HepG2 (cell line): ENCODE data around the gene YLPM1. TPM values are rescaled to one million over a fixed set of nuclear protein-coding genes. Genes with fewer than 3 reads are reported as not detected.

Experiments
- ASH2L ChIP-seq: fragments of 300-600, 200-600 bp; sonication (generic); IDR thresholded peaks from 2 replicates; pipeline ENCODE4 v1.7.0; 2017; ENCODE audit warnings: low read depth, mild to moderate bottlenecking, moderate library complexity, mixed read lengths, low read length; ENCODE audit not compliant: insufficient read length
- CC2D1A ChIP-seq: sonication (generic); formaldehyde crosslinking; IDR thresholded peaks from 2 replicates; pipeline ENCODE4 v1.8.1; 2023; ENCODE audit warnings: mild to moderate bottlenecking, missing genetic modification reagents
- ELF3 ChIP-seq: IDR thresholded peaks from 2 replicates; pipeline ENCODE4 v1.6.1; 2016; ENCODE audit warnings: missing genetic modification reagents, missing compliant biosample characterization
- FOSL2 ChIP-seq: sonication (generic); formaldehyde crosslinking; IDR thresholded peaks from 2 replicates; pipeline ENCODE4 v1.4.0; 2020; ENCODE audit warnings: missing genetic modification reagents
- FOXO1 ChIP-seq: sonication (generic); formaldehyde crosslinking; IDR thresholded peaks from 2 replicates; pipeline ENCODE4 v1.4.0; 2020; ENCODE audit warnings: missing genetic modification reagents
- GATAD2A ChIP-seq: IDR thresholded peaks from 2 replicates; pipeline ENCODE4 v1.6.1; 2016
- ISL2 ChIP-seq: sonication (generic); formaldehyde crosslinking; IDR thresholded peaks from 2 replicates; pipeline ENCODE4 v1.5.0; 2020; ENCODE audit warnings: missing genetic modification reagents
- KAT8 ChIP-seq: IDR thresholded peaks from 2 replicates; pipeline ENCODE4 v1.6.1; 2016; ENCODE audit warnings: missing genetic modification reagents, missing compliant biosample characterization
- KDM2A ChIP-seq: sonication (generic); formaldehyde crosslinking; IDR thresholded peaks from 2 replicates; pipeline ENCODE4 v1.4.0; 2020; ENCODE audit warnings: low read depth, missing genetic modification reagents, borderline replicate concordance
- NBN ChIP-seq: fragments of 450-650 bp; conservative IDR thresholded peaks from 2 replicates; pipeline ENCODE4 v1.6.1; 2017
- POLR2A ChIP-seq, 2 experiments: IDR thresholded peaks; 2 replicates each; pipeline ENCODE4 v1.6.1; 2011; ENCODE audit warnings: low read depth in 2 of 2, low read length in 2 of 2, mild to moderate bottlenecking in 1 of 2, moderate library complexity in 1 of 2; ENCODE audit not compliant: insufficient read depth in 1 of 2
- TBP ChIP-seq: sonication (generic); formaldehyde crosslinking; IDR thresholded peaks from 2 replicates; pipeline ENCODE4 v1.5.0; 2020; ENCODE audit warnings: missing genetic modification reagents
- ZBTB42 ChIP-seq: sonication (generic); formaldehyde crosslinking; IDR thresholded peaks from 2 replicates; pipeline ENCODE4 v1.5.0; 2020; ENCODE audit warnings: mild to moderate bottlenecking, missing genetic modification reagents
- ZBTB7A ChIP-seq: sonication (generic); formaldehyde crosslinking; IDR thresholded peaks from 2 replicates; pipeline ENCODE4 v1.8.0; 2022; ENCODE audit warnings: mild to moderate bottlenecking, missing genetic modification reagents
- ZC3H13 ChIP-seq: sonication (generic); formaldehyde crosslinking; IDR thresholded peaks from 2 replicates; pipeline ENCODE4 v1.8.1; 2023; ENCODE audit warnings: mild to moderate bottlenecking, missing genetic modification reagents, moderate library complexity
- ZFP62 ChIP-seq: sonication (generic); formaldehyde crosslinking; IDR thresholded peaks from 2 replicates; pipeline ENCODE4 v1.4.0; 2020; ENCODE audit warnings: missing genetic modification reagents
- ZNF253 ChIP-seq: sonication (generic); formaldehyde crosslinking; IDR thresholded peaks from 2 replicates; pipeline ENCODE4 v1.8.0; 2022; ENCODE audit warnings: mild to moderate bottlenecking, missing genetic modification reagents, borderline replicate concordance
- ZNF605 ChIP-seq: sonication (generic); formaldehyde crosslinking; IDR thresholded peaks from 2 replicates; pipeline ENCODE4 v1.8.0; 2022; ENCODE audit warnings: mild to moderate bottlenecking, missing genetic modification reagents
- ZNF704 ChIP-seq: sonication (generic); formaldehyde crosslinking; IDR thresholded peaks from 2 replicates; pipeline ENCODE4 v1.8.1; 2023; ENCODE audit warnings: mild to moderate bottlenecking, inconsistent platforms, moderate library complexity, missing genetic modification reagents, borderline replicate concordance
- ZNF737 ChIP-seq: sonication (generic); formaldehyde crosslinking; IDR thresholded peaks from 2 replicates; pipeline ENCODE4 v1.5.0; 2020; ENCODE audit warnings: missing genetic modification reagents, mild to moderate bottlenecking, borderline replicate concordance
- ZNF777 ChIP-seq: sonication (generic); formaldehyde crosslinking; IDR thresholded peaks from 2 replicates; pipeline ENCODE4 v1.4.0; 2020; ENCODE audit warnings: missing genetic modification reagents
- ZSCAN12 ChIP-seq: sonication (generic); formaldehyde crosslinking; IDR thresholded peaks from 2 replicates; pipeline ENCODE4 v1.9.0; 2021; ENCODE audit warnings: mild to moderate bottlenecking, missing genetic modification reagents
- polyA plus RNA-seq, 8 experiments: library from polyadenylated mRNA; depleted of rRNA in 3 of 8; stranded (reverse) in 7 of 8; unstranded in 1 of 8; fragments of >200 nt; fragmentation: Illumina TruSeq in 4 of 8; extraction: Trizol in 4 of 8; gene quantifications; 2 replicates each; pipeline versions ENCODE4 v1.2.1 to v1.2.3, GENCODE V29; 2011 to 2016; ENCODE audit warnings: low read depth in 4 of 8, missing spikeins in 1 of 8, mixed read lengths in 1 of 8; ENCODE audit not compliant: insufficient read depth in 1 of 8
- total RNA-seq, 5 experiments: library from RNA; depleted of rRNA; stranded (reverse); fragments of >200 nt; fragmentation: Illumina TruSeq; extraction: Trizol; gene quantifications; 2 replicates each; pipeline ENCODE4 v1.2.3, GENCODE V29; 2016; ENCODE audit warnings: low read depth in 1 of 5
- TF ChIP-seq, protein P1 (sequence below): IDR thresholded peaks from 2 replicates; pipeline ENCODE4 v1.6.1; 2016; ENCODE audit warnings: low read depth, missing genetic modification reagents, missing compliant biosample characterization
- TF ChIP-seq, protein P2 (sequence below): sonication (generic); formaldehyde crosslinking; conservative IDR thresholded peaks from 2 replicates; pipeline ENCODE4 v1.8.0; 2022; ENCODE audit warnings: missing genetic modification reagents

The YLPM1 gene
- total and polyA plus RNA-seq, 2 of the 13 experiments (the other 11 are each of a cell fraction or from before 2014, with no cell fraction given) = 6.7 to 21.9 TPM

DNA sequence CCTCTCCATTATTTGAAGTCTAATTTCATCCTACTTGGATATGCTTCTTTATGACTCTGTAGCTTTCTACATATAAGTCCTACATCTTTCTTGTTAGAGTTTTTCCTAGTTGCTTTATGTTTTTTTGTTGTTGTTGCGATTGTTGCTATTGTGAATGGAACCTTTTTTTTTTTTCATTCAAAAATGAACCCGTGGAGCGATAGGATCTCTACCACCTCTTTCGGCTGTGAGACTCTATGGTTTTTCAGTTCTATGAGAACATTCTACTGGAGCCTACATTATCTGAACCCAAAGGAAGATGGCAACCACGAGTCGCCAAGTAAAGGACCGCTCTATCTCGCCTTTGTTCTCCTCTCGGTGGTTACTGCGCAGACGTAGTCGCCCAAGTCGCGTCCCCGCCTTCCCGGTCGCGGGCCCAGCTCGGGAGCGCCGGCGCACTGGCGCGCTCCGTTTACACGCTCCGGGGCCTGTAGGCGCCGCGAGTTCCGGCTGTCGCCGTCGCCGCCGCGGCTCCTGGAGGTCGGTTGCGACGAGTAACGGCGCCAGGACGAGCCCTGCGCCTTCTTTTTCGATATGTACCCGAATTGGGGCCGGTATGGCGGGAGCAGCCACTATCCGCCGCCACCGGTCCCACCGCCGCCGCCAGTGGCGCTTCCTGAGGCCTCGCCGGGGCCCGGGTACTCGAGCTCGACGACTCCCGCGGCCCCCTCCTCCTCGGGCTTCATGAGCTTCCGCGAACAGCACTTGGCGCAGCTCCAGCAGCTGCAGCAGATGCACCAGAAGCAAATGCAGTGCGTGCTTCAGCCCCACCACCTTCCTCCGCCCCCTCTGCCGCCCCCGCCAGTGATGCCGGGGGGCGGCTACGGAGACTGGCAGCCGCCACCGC lies at the start of gene YLPM1 (continued):
- TF ChIP-seq, protein P1, sequence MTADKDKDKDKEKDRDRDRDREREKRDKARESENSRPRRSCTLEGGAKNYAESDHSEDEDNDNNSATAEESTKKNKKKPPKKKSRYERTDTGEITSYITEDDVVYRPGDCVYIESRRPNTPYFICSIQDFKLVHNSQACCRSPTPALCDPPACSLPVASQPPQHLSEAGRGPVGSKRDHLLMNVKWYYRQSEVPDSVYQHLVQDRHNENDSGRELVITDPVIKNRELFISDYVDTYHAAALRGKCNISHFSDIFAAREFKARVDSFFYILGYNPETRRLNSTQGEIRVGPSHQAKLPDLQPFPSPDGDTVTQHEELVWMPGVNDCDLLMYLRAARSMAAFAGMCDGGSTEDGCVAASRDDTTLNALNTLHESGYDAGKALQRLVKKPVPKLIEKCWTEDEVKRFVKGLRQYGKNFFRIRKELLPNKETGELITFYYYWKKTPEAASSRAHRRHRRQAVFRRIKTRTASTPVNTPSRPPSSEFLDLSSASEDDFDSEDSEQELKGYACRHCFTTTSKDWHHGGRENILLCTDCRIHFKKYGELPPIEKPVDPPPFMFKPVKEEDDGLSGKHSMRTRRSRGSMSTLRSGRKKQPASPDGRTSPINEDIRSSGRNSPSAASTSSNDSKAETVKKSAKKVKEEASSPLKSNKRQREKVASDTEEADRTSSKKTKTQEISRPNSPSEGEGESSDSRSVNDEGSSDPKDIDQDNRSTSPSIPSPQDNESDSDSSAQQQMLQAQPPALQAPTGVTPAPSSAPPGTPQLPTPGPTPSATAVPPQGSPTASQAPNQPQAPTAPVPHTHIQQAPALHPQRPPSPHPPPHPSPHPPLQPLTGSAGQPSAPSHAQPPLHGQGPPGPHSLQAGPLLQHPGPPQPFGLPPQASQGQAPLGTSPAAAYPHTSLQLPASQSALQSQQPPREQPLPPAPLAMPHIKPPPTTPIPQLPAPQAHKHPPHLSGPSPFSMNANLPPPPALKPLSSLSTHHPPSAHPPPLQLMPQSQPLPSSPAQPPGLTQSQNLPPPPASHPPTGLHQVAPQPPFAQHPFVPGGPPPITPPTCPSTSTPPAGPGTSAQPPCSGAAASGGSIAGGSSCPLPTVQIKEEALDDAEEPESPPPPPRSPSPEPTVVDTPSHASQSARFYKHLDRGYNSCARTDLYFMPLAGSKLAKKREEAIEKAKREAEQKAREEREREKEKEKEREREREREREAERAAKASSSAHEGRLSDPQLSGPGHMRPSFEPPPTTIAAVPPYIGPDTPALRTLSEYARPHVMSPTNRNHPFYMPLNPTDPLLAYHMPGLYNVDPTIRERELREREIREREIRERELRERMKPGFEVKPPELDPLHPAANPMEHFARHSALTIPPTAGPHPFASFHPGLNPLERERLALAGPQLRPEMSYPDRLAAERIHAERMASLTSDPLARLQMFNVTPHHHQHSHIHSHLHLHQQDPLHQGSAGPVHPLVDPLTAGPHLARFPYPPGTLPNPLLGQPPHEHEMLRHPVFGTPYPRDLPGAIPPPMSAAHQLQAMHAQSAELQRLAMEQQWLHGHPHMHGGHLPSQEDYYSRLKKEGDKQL (CRISPR knock-in tag) = no peak
- TF ChIP-seq ZNF777 (CRISPR knock-in tag) = peak; percentile 72
- peak; percentile 79 to 92 for TF ChIP-seq POLR2A (IDR thresholded peaks at IDR 0.05; ENCODE audit: insufficient read depth in 1 of 2, low read depth in 2 of 2, low read length in 2 of 2)
- TF ChIP-seq ASH2L = peak; percentile 95
- TF ChIP-seq ZNF605 (CRISPR knock-in tag) = peak; percentile 78; the same call in 1 of the 2 replicates
- TF ChIP-seq FOXO1 (CRISPR knock-in tag) = no peak
- TF ChIP-seq NBN = no peak
- no peak for TF ChIP-seq ZFP62 (CRISPR knock-in tag)
- TF ChIP-seq, protein P2, sequence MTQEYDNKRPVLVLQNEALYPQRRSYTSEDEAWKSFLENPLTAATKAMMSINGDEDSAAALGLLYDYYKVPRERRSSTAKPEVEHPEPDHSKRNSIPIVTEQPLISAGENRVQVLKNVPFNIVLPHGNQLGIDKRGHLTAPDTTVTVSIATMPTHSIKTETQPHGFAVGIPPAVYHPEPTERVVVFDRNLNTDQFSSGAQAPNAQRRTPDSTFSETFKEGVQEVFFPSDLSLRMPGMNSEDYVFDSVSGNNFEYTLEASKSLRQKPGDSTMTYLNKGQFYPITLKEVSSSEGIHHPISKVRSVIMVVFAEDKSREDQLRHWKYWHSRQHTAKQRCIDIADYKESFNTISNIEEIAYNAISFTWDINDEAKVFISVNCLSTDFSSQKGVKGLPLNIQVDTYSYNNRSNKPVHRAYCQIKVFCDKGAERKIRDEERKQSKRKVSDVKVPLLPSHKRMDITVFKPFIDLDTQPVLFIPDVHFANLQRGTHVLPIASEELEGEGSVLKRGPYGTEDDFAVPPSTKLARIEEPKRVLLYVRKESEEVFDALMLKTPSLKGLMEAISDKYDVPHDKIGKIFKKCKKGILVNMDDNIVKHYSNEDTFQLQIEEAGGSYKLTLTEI (CRISPR knock-in tag) = no peak
- 0 out of 2 replicates have a peak, but pooled peaks have one; percentile 10 for TF ChIP-seq FOSL2 (CRISPR knock-in tag)
- TF ChIP-seq ZBTB7A = no peak
- TF ChIP-seq KAT8 (CRISPR knock-in tag) = peak; percentile 95
- TF ChIP-seq GATAD2A (CRISPR knock-in tag) = no peak
- no peak for TF ChIP-seq TBP (CRISPR knock-in tag)
- peak; percentile 70 for TF ChIP-seq ISL2 (CRISPR knock-in tag)
- TF ChIP-seq ZNF737 (CRISPR knock-in tag) = no peak
- TF ChIP-seq CC2D1A (CRISPR knock-in tag) = no peak
- TF ChIP-seq ZNF253 (CRISPR knock-in tag) = no peak
- TF ChIP-seq ELF3 (CRISPR knock-in tag) = peak; percentile 43; the same call in 1 of the 2 replicates
- TF ChIP-seq ZNF704 = peak; percentile 91; the same call in 1 of the 2 replicates
- peak; percentile 89 for TF ChIP-seq KDM2A (CRISPR knock-in tag)
- no peak for TF ChIP-seq ZBTB42 (CRISPR knock-in tag)
- TF ChIP-seq ZSCAN12 (CRISPR knock-in tag) = 0 out of 2 replicates have a peak, but pooled peaks have one; percentile 64
- no peak for TF ChIP-seq ZC3H13 (CRISPR knock-in tag)
